Measurements from ENCODE around the gene LNX1. TPM values are rescaled to one million over a fixed set of nuclear protein-coding genes. Genes with fewer than 3 reads are reported as not detected.

The LNX1 gene
- total RNA-seq, 1 experiment from 2014 or later: 3.3 TPM

GRCh38 chr4:53613428-53613827 is 22.1 kb upstream of the LNX1 start:
- no peak overlapping the region for H3K27ac ChIP-seq (ENCODE audit: low read depth, low read length)
- RAD21 ChIA-PET (ENCODE audit: low non-redundant PET in 1 of 2, low total read pairs in 2 of 2, uncharacterized antibody in 2 of 2, unreplicated experiment in 2 of 2): no interaction called here
- CTCF ChIA-PET: no interaction called here

More at GRCh38 chr4:53613428-53613827, 22.1 kb upstream of the LNX1 start:
- H3K79me2 ChIP-seq (ENCODE audit: insufficient read depth, low read length): no peaks in the 10 kb centered on the region
- intact Hi-C loops (cut with micrococcal nuclease): loop anchor here (10.0 kb wide), 2 partner anchors 419 to 621 kb away; no protein-coding TSS in a partner anchor
- no peaks in the 10 kb centered on the region for H3K9me3 ChIP-seq (ENCODE audit: control insufficient read depth in 1 of 2, insufficient read depth in 1 of 2, low read depth in 1 of 2, low read length in 2 of 2)
- no peak overlapping the region for H2AFZ ChIP-seq (ENCODE audit: low read depth, low read length, poor library complexity, severe bottlenecking)
- no peaks in the 10 kb centered on the region for H3K4me1 ChIP-seq (ENCODE audit: control insufficient read depth in 1 of 2, insufficient read depth in 2 of 2, low read length in 2 of 2)
- no peak for TF ChIP-seq FOSL1 (IDR thresholded peaks at IDR 0.05; ENCODE audit: low read depth)
- no peak for TF ChIP-seq JUND (IDR thresholded peaks at IDR 0.05)
- TF ChIP-seq CEBPB (IDR thresholded peaks at IDR 0.05; ENCODE audit: low read depth): no peak
- no peak for TF ChIP-seq REST (IDR thresholded peaks at IDR 0.05; ENCODE audit: low read depth)
- no peak for TF ChIP-seq CBX3 (IDR thresholded peaks at IDR 0.05; ENCODE audit: low read depth)
- no peak for TF ChIP-seq POLR2AphosphoS5 (IDR thresholded peaks at IDR 0.05; ENCODE audit: low read depth, low read length)
- no peak for TF ChIP-seq TCF7L2 (IDR thresholded peaks at IDR 0.05; ENCODE audit: borderline replicate concordance, extremely low read depth, insufficient read depth, insufficient read length)
- no peak for TF ChIP-seq EZH2phosphoT487 (IDR thresholded peaks at IDR 0.05; ENCODE audit: borderline replicate concordance)
- TF ChIP-seq YY1 (IDR thresholded peaks at IDR 0.05; ENCODE audit: extremely low read depth, insufficient replicate concordance, low read depth, low read length): no peak
- TF ChIP-seq SRF (IDR thresholded peaks at IDR 0.05; ENCODE audit: low read depth): no peak
- POLR2A ChIA-PET: no interaction called here
- DNase-seq (ENCODE audit: low read depth, low spot score): no peak
- H3K4me3 ChIP-seq (replicated peaks in 1 of 2; ENCODE audit: low read depth in 1 of 2, low read length in 2 of 2): no peak overlapping the region
- no TSS peak for BruUV-seq (replicated peaks)
- H3K9ac ChIP-seq (ENCODE audit: low read length): no peak overlapping the region
- no peak for ATAC-seq
- no peak overlapping the region for H3K4me2 ChIP-seq (ENCODE audit: low read length)
- H3K9me2 ChIP-seq (ENCODE audit: insufficient read depth): no peaks in the 10 kb centered on the region
- no peaks in the 10 kb centered on the region for H3K36me3 ChIP-seq (ENCODE audit: control insufficient read depth in 1 of 2, insufficient read depth in 2 of 2, low read length in 2 of 2)
- 0 out of 2 replicates have a peak, but pooled peaks cover 7% of the 10 kb centered on the region for H3K27me3 ChIP-seq (ENCODE audit: insufficient read depth, low read length)
- no peaks in the 10 kb centered on the region for H4K20me1 ChIP-seq (ENCODE audit: insufficient read depth)

All from HCT116 (cell line).